ENCODE results near the gene MED9.

The MED9 gene

DNA sequence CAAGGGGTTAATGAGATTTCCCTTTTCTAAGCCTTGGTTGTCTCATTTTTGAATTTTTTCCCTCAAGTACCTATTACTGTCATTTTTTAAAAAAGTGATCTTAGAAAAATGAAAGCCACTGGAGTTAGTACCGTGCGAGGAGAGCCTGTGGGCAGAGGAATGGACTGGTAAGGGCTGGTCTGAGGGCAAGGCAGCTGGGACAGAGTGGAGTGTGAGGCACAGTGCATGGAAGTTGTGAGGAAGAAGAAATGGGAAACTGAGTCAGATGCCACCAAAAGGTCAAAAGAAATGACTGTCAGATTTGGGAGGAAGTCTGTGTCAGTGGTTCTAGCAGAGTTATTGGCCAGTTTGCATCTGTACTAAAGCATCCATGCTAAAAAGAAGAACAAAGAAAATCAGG lies 11.2 kb downstream of the MED9 start:
- H3K27ac ChIP-seq (ENCODE audit: low read length): no peak overlapping the region
- no peak for TF ChIP-seq CTCF (IDR thresholded peaks at IDR 0.05; ENCODE audit: low read length)
- TF ChIP-seq EZH2phosphoT487 (IDR thresholded peaks at IDR 0.05; ENCODE audit: low read length): no peak
- TF ChIP-seq EZH2 (optimal IDR thresholded peaks at IDR 0.05; ENCODE audit: low read depth, low read length): no peak
- no peaks in the 10 kb centered on the region for H3K4me1 ChIP-seq (ENCODE audit: low read length)
- H3K9me3 ChIP-seq (replicated peaks; ENCODE audit: insufficient read depth, low read length): no peaks in the 10 kb centered on the region
- no peak overlapping the region for H3K4me3 ChIP-seq (ENCODE audit: low read length)
- no peaks in the 10 kb centered on the region; the same call in 1 of the 2 replicates for H4K20me1 ChIP-seq (ENCODE audit: insufficient read depth, low read length)
- no peak overlapping the region for H3K9ac ChIP-seq (ENCODE audit: low read length)
- no peaks in the 10 kb centered on the region for H3F3A ChIP-seq (ENCODE audit: insufficient read depth, low read length)
- 0 out of 2 replicates have a peak, but pooled peaks cover 3% of the 10 kb centered on the region for H3K36me3 ChIP-seq (replicated peaks; ENCODE audit: insufficient read depth, low read length)
- DNase-seq: no peak
- H3K27me3 ChIP-seq (replicated peaks; ENCODE audit: insufficient read depth, low read length): no peaks in the 10 kb centered on the region
- H2AFZ ChIP-seq (ENCODE audit: low read length): no peak overlapping the region
- H3K4me2 ChIP-seq (ENCODE audit: low read depth, low read length): no peak overlapping the region
- no peaks in the 10 kb centered on the region for H3K9me2 ChIP-seq (replicated peaks; ENCODE audit: insufficient read depth, low read length)
- H3K79me2 ChIP-seq (ENCODE audit: low read length): peaks cover 28% of the 10 kb centered on the region

DNA sequence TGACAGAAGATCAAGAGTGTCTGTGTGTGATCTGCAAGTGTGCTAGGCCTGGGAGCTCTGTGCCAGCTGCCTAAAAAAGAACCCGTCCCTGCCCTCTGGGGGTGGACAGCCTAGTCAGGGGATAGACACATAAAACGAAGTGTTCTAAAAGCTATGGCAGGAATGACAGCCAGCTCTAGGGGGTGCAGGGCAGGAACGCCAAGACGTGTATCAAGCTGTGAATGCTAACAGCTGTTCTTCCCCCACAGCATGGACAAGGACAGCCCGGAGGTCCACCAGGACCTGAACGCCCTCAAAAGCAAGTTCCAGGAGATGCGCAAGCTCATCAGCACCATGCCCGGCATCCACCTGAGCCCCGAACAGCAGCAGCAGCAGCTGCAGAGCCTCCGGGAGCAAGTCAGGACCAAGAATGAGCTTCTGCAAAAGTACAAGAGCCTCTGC lies 14.3 kb downstream of the MED9 start:
- H2AFZ ChIP-seq (ENCODE audit: low read length): no peak overlapping the region
- TF ChIP-seq EZH2 (optimal IDR thresholded peaks at IDR 0.05; ENCODE audit: low read depth, low read length) (no peak), EZH2phosphoT487 (IDR thresholded peaks at IDR 0.05; ENCODE audit: low read length) (no peak), CTCF (IDR thresholded peaks at IDR 0.05; ENCODE audit: low read length) (no peak)
- H3K36me3 ChIP-seq (replicated peaks; ENCODE audit: insufficient read depth, low read length): 0 out of 2 replicates have a peak, but pooled peaks cover 3% of the 10 kb centered on the region
- no peak overlapping the region for H3K9ac ChIP-seq (ENCODE audit: low read length)
- H3F3A ChIP-seq (ENCODE audit: insufficient read depth, low read length): peaks cover 14% of the 10 kb centered on the region; the same call in 1 of the 2 replicates
- H3K4me2 ChIP-seq (ENCODE audit: low read depth, low read length): no peak overlapping the region
- H3K27ac ChIP-seq (ENCODE audit: low read length): no peak overlapping the region
- no peaks in the 10 kb centered on the region for H3K9me2 ChIP-seq (replicated peaks; ENCODE audit: insufficient read depth, low read length)
- no peak overlapping the region for H3K4me3 ChIP-seq (ENCODE audit: low read length)
- H3K27me3 ChIP-seq (replicated peaks; ENCODE audit: insufficient read depth, low read length): no peaks in the 10 kb centered on the region; the same call in 1 of the 2 replicates
- no peaks in the 10 kb centered on the region for H4K20me1 ChIP-seq (ENCODE audit: insufficient read depth, low read length)
- peaks cover 12% of the 10 kb centered on the region; the same call in 1 of the 2 replicates for H3K4me1 ChIP-seq (ENCODE audit: low read length)
- no peaks in the 10 kb centered on the region for H3K9me3 ChIP-seq (replicated peaks; ENCODE audit: insufficient read depth, low read length)
- H3K79me2 ChIP-seq (ENCODE audit: low read length): no peaks in the 10 kb centered on the region
- DNase-seq: no peak

DNA sequence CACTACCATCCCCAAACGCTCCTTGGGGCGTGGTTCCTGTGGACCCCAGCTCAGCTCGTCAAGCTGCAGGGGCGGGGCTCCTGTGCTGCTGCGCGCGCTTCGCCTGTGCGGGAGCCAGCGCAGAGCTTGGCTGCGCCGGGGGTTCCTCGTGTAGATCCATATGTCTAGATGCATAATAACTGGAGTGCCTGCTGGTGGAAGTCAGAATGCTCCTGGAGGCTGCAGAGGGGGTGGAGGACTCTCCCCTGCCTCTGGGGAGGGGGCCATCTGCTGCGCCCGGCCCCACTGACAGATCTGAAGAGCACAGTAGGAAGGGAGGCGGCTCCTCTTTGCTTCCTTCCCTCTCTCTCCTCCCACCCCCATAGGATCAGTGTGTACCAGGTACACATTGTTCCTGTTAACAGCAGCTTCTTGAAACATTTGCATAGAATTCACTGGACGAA lies 14.8 kb downstream of the MED9 start:
- Histone ChIP-seq H3K4me3 (ENCODE audit: low read length) (no peak overlapping the region), H3K9me3 (replicated peaks; ENCODE audit: insufficient read depth, low read length) (no peaks in the 10 kb centered on the region), H3K9me2 (replicated peaks; ENCODE audit: insufficient read depth, low read length) (no peaks in the 10 kb centered on the region), H3K4me1 (ENCODE audit: low read length) (peaks cover 12% of the 10 kb centered on the region; the same call in 1 of the 2 replicates), H4K20me1 (ENCODE audit: insufficient read depth, low read length) (no peaks in the 10 kb centered on the region), H3K27ac (ENCODE audit: low read length) (no peak overlapping the region), H2AFZ (ENCODE audit: low read length) (no peak overlapping the region), H3K79me2 (ENCODE audit: low read length) (no peaks in the 10 kb centered on the region), H3K27me3 (replicated peaks; ENCODE audit: insufficient read depth, low read length) (no peaks in the 10 kb centered on the region; the same call in 1 of the 2 replicates), H3K4me2 (ENCODE audit: low read depth, low read length) (no peak overlapping the region), H3K9ac (ENCODE audit: low read length) (no peak overlapping the region), H3F3A (ENCODE audit: insufficient read depth, low read length) (peaks cover 14% of the 10 kb centered on the region; the same call in 1 of the 2 replicates), H3K36me3 (replicated peaks; ENCODE audit: insufficient read depth, low read length) (0 out of 2 replicates have a peak, but pooled peaks cover 3% of the 10 kb centered on the region)
- no peak for DNase-seq
- TF ChIP-seq EZH2 (optimal IDR thresholded peaks at IDR 0.05; ENCODE audit: low read depth, low read length): no peak
- TF ChIP-seq CTCF (IDR thresholded peaks at IDR 0.05; ENCODE audit: low read length): no peak
- no peak for TF ChIP-seq EZH2phosphoT487 (IDR thresholded peaks at IDR 0.05; ENCODE audit: low read length)
